ENCODE data around the gene HSPG2. TPM values are rescaled to one million over a fixed set of nuclear protein-coding genes. Genes with fewer than 3 reads are reported as not detected.

Gene HSPG2
- total and polyA plus RNA-seq, 2 donors: 10.2 to 37.3 TPM

DNA sequence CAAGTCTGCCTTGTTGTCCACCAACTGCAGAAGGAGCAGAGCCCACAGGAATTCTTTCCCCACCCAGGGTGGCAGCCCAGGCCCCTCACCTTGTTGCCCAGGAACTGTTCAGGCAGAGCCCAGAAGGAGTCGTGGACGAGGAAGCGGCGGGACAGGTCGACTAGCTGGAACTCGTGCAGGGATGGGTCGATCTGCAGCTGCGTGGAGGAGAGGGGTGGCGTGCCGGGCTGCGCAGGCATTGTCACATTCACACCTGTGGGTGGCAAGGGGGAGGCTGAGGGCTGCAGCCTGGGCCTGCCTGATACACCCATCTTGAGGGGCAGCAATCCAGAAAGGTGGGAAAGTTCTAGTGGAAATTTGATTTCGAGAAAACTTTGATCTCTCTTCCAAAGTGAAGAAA lies 55.9 kb downstream of the HSPG2 start:
- H3K27me3 ChIP-seq (ENCODE audit: control insufficient read depth in 2 of 2, insufficient read depth in 1 of 2, low read length in 1 of 2): no peaks in the 10 kb centered on the region
- no peak for DNase-seq (ENCODE audit: low read depth in 6 of 9, low spot score in 9 of 9)
- H3K4me3 ChIP-seq (ENCODE audit: low read length in 2 of 2): no peak overlapping the region
- H3K4me1 ChIP-seq (ENCODE audit: control insufficient read depth in 2 of 2, insufficient read depth in 2 of 2, low read length in 2 of 2): no peaks in the 10 kb centered on the region
- no peak overlapping the region for H3K27ac ChIP-seq (ENCODE audit: low read depth in 1 of 2, low read length in 1 of 2)
- no peaks in the 10 kb centered on the region for H3K36me3 ChIP-seq (ENCODE audit: control insufficient read depth in 2 of 2, insufficient read depth in 2 of 2, low read length in 1 of 2)
- whole genome bisulfite sequencing: 90% methylated on average over 12 of the region's 12 CpGs
- no peaks in the 10 kb centered on the region for H3K9me3 ChIP-seq (ENCODE audit: control insufficient read depth in 2 of 2, insufficient read depth in 1 of 2, low read length in 1 of 2)

DNA sequence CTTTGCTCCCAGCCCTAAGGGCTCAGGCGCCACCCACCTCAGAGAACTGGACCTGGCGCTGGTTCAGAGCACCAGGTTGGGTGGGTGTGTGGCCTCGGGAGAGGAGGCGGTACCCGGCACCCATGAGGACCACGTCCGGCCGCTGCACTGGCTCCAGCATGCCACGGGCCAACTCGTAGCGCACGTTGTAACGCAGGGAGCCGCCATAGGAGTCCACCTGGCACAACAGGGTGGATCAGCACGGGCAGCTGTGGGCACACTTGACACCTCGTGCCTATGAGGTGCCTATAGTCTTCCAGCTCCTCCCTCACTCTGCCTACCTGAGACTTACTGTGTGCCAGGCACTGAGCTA lies 56.5 kb downstream of the HSPG2 start:
- H3K36me3 ChIP-seq (ENCODE audit: control insufficient read depth in 2 of 2, insufficient read depth in 2 of 2, low read length in 1 of 2): no peaks in the 10 kb centered on the region
- H3K4me1 ChIP-seq (ENCODE audit: control insufficient read depth in 2 of 2, insufficient read depth in 2 of 2, low read length in 2 of 2): no peaks in the 10 kb centered on the region
- H3K9me3 ChIP-seq (ENCODE audit: control insufficient read depth in 2 of 2, insufficient read depth in 1 of 2, low read length in 1 of 2): no peaks in the 10 kb centered on the region
- WGBS: 97% methylated on average over 16 of the region's 16 CpGs
- H3K4me3 ChIP-seq (ENCODE audit: low read length in 2 of 2): no peak overlapping the region
- H3K27ac ChIP-seq (ENCODE audit: low read depth in 1 of 2, low read length in 1 of 2): no peak overlapping the region
- no peak for DNase-seq (ENCODE audit: low read depth in 6 of 9, low spot score in 9 of 9)
- H3K27me3 ChIP-seq (ENCODE audit: control insufficient read depth in 2 of 2, insufficient read depth in 1 of 2, low read length in 1 of 2): no peaks in the 10 kb centered on the region

DNA sequence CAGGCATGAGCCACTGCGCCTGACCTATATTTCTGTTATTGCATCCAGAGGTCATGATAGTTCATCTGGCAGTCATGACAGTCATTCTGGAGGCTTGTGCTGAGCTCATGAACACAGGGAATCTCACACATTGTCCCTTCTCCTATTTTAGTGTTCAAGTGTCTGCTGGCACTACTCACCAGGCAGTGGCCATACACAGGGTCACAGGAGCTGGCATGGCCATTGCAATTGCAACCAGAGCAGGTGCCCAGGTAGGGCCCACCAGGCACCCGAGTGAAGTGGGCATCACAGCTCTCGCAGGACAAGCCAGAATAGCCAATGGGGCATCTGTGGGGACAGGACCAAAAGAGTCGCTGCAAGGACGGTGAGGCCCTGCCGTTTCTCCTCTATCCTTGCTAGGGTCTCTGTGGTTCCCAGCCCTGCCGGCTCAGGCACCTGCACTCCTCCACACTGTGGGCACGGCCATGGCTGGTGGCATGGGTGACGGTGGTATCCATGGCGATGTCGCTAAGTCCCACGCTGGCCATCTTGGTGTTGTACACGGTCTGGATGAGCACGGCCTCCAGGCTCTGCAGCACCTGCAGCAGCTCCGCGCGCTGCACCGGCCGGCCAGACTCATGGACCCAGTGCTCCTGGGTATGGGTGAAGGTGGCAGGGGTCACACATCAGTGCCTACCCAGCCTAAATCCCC lies 57.0 kb downstream of the HSPG2 start:
- no peaks in the 10 kb centered on the region for H3K36me3 ChIP-seq (ENCODE audit: control insufficient read depth in 2 of 2, insufficient read depth in 2 of 2, low read length in 1 of 2)
- no peaks in the 10 kb centered on the region for H3K4me1 ChIP-seq (ENCODE audit: control insufficient read depth in 2 of 2, insufficient read depth in 2 of 2, low read length in 2 of 2)
- H3K27me3 ChIP-seq (ENCODE audit: control insufficient read depth in 2 of 2, insufficient read depth in 1 of 2, low read length in 1 of 2): no peaks in the 10 kb centered on the region
- WGBS: 97% methylated on average over 19 of the region's 19 CpGs
- H3K27ac ChIP-seq (ENCODE audit: low read depth in 1 of 2, low read length in 1 of 2): no peak overlapping the region
- H3K4me3 ChIP-seq (ENCODE audit: low read length in 2 of 2): no peak overlapping the region
- DNase-seq (ENCODE audit: low read depth in 6 of 9, low spot score in 9 of 9): no peak
- H3K9me3 ChIP-seq (ENCODE audit: control insufficient read depth in 2 of 2, insufficient read depth in 1 of 2, low read length in 1 of 2): no peaks in the 10 kb centered on the region

DNA sequence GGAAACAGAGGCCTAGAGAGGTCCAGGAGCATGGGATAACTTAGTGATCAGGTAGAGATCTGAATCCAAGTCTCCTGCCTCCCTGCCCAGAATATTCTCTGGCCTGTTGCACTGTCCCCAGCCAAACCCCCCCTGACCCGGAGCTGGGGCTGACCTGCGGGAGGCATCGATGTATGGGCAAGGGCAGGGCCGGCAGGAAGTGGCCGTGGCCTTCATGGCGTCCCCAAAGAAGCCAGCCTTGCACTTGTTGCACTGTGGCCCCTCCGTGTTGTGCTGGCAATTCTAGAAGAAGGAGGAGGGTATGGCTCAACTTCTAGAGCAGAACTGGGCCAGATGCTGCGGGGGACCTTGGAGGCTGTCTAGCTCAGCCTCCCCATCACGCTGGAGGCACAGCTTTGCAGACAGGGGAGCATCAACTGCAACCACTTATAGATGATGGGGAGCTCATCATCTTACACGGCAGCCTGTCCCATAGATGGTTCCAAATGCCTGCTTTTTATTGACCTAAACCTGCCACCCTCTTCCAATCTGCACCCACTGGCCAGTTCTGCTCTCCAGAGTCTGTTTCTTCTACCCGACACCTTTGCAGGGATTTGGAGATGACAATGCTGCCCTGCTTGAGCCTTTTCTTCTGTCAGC lies 58.2 kb downstream of the HSPG2 start:
- H3K27ac ChIP-seq (ENCODE audit: low read depth in 1 of 2, low read length in 1 of 2): no peak overlapping the region
- no peaks in the 10 kb centered on the region for H3K9me3 ChIP-seq (ENCODE audit: control insufficient read depth in 2 of 2, insufficient read depth in 1 of 2, low read length in 1 of 2)
- no peaks in the 10 kb centered on the region for H3K4me1 ChIP-seq (ENCODE audit: control insufficient read depth in 2 of 2, insufficient read depth in 2 of 2, low read length in 2 of 2)
- WGBS: 96% methylated on average over 11 of the region's 11 CpGs
- no peaks in the 10 kb centered on the region for H3K27me3 ChIP-seq (ENCODE audit: control insufficient read depth in 2 of 2, insufficient read depth in 1 of 2, low read length in 1 of 2)
- no peaks in the 10 kb centered on the region for H3K36me3 ChIP-seq (ENCODE audit: control insufficient read depth in 2 of 2, insufficient read depth in 2 of 2, low read length in 1 of 2)
- no peak overlapping the region for H3K4me3 ChIP-seq (ENCODE audit: low read length in 2 of 2)
- DNase-seq (ENCODE audit: low read depth in 6 of 9, low spot score in 9 of 9): no peak

DNA sequence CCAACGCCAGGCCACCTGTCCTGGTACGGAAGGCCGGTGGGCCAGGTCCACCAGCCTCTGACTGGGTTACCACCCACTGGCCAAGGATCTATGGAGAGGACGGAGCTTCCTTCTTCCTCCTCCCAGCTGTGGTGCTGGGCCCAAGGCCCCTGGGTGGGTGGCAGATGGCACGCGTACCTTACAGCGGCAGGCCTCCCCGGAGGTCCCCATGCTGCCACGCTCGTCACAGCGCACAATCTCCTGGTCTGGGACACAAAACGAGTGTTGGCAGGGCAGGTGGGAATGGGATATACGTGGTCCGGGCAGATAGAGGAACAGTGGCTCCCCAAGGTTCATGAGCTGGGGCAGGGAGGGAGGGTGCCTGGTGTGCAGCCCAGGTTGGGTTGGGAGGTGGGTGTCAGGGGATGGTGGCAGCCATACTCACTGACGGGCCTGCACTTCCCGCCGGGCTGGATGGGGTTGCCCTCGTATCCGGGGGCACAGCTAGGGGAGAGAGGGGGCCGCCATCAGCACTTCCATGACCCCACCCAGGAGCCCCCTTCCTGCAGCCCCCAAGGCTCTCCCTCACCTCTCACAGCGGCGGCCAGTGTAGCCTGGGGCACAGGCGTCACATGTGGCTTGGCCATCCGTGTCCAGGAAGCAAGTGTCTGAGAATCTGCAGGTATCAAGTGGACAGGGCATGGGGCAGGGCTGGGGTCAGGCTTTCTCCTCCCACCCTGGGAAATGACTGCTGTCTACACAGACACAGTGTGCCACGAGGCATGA lies 58.9 kb downstream of the HSPG2 start:
- WGBS: 96% methylated on average over 25 of the region's 25 CpGs
- no peaks in the 10 kb centered on the region for H3K4me1 ChIP-seq (ENCODE audit: control insufficient read depth in 2 of 2, insufficient read depth in 2 of 2, low read length in 2 of 2)
- no peak overlapping the region for H3K4me3 ChIP-seq (ENCODE audit: low read length in 2 of 2)
- H3K9me3 ChIP-seq (ENCODE audit: control insufficient read depth in 2 of 2, insufficient read depth in 1 of 2, low read length in 1 of 2): no peaks in the 10 kb centered on the region
- H3K27ac ChIP-seq (ENCODE audit: low read depth in 1 of 2, low read length in 1 of 2): no peak overlapping the region
- no peaks in the 10 kb centered on the region for H3K36me3 ChIP-seq (ENCODE audit: control insufficient read depth in 2 of 2, insufficient read depth in 2 of 2, low read length in 1 of 2)
- DNase-seq (ENCODE audit: low read depth in 6 of 9, low spot score in 9 of 9): no peak
- no peaks in the 10 kb centered on the region for H3K27me3 ChIP-seq (ENCODE audit: control insufficient read depth in 2 of 2, insufficient read depth in 1 of 2, low read length in 1 of 2)

DNA sequence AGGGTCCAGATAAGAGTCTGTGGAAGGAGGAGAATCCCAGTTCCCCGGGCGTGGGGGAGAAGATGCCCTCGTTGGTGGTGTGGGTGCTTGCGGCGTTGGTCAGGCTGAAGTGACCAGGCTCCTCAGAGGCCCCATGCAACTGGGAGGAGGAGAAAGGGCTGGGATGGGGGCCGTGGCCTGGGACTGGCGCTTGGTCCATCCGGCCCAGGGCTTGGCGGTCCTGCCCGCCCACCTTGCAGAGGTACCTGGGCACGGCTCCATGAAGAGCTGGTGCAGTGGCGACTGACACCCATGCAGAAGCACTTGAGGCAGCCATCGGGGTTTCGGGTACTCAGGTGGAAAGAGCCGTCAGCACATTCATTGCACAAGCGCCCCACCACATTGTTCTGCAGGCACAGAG lies 60.8 kb downstream of the HSPG2 start:
- DNase-seq (ENCODE audit: low read depth in 6 of 9, low spot score in 9 of 9): no peak
- Histone ChIP-seq H3K27ac (ENCODE audit: low read depth in 1 of 2, low read length in 1 of 2) (no peak overlapping the region), H3K36me3 (ENCODE audit: control insufficient read depth in 2 of 2, insufficient read depth in 2 of 2, low read length in 1 of 2) (no peaks in the 10 kb centered on the region), H3K9me3 (ENCODE audit: control insufficient read depth in 2 of 2, insufficient read depth in 1 of 2, low read length in 1 of 2) (no peaks in the 10 kb centered on the region), H3K4me3 (ENCODE audit: low read length in 2 of 2) (no peak overlapping the region), H3K27me3 (ENCODE audit: control insufficient read depth in 2 of 2, insufficient read depth in 1 of 2, low read length in 1 of 2) (no peaks in the 10 kb centered on the region), H3K4me1 (ENCODE audit: control insufficient read depth in 2 of 2, insufficient read depth in 2 of 2, low read length in 2 of 2) (no peaks in the 10 kb centered on the region)
- 97% methylated on average over 16 of the region's 16 CpGs for WGBS

DNA sequence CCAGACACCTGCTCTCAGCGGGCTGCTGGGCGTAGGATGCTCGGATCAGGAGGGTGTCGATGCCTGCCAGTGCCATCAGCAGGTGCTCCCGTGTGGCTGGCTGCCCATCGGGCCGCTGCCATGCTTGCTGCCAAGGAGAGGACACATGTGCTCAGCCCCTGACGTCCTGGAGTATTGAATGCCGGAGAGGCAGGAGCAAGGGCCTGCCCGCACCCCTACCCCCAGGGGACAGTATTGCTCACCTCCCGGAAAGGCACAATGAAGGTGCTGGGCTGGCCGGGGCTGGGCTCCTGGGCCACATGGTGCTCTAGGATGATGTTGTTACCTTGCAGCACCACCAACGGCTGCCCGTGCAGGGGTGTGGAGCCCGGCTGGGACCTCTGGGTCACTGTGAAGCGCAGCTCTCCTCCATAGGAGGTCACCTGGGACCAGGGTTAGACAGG lies 61.5 kb downstream of the HSPG2 start:
- no peak overlapping the region for H3K27ac ChIP-seq (ENCODE audit: low read depth in 1 of 2, low read length in 1 of 2)
- H3K27me3 ChIP-seq (ENCODE audit: control insufficient read depth in 2 of 2, insufficient read depth in 1 of 2, low read length in 1 of 2): no peaks in the 10 kb centered on the region

DNA sequence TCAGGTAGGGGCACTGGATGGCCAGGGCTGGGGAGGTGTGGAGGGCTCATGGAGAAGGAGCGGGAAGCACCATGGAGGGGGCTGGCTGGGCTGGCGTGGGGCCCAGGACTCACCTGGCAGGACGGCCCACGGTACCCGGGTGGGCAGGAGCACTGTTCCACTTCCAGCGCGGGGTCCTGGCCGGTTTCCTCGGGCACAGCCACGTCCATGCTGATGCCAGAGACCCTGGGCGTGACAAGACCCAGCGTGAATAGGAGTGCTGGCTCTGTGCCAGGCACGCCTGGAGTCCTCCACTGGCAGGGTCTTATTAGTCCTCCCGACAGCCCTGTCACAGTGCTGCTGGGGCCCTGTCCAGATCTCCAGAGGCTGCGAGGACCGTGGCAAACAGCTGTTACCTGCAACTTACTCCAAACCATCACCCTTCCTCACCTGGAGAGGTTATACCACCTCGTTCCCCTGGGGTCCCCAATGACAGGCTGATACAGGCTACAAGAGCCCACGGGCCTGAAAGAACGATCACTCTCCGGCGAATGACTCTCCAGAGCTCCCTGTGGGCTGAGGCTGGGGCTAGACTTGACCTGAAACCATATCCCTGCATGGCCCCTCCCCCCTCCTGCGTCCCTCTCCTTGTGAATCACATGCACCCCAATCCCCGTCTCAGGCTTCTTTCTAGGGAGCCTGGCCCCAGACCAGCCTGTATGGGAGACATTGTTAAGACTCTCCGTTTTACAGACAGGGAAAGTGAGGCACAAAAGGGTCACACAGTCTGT lies 62.1 kb downstream of the HSPG2 start:
- DNase-seq (ENCODE audit: low read depth in 6 of 9, low spot score in 9 of 9): no peak
- WGBS: 96% methylated on average over 24 of the region's 24 CpGs
- H3K27ac ChIP-seq (ENCODE audit: low read depth in 1 of 2, low read length in 1 of 2): no peak overlapping the region

More for the DNA sequence above, 61.5 kb downstream of the HSPG2 start:
- Histone ChIP-seq H3K4me3 (ENCODE audit: low read length in 2 of 2) (no peak overlapping the region), H3K36me3 (ENCODE audit: control insufficient read depth in 2 of 2, insufficient read depth in 2 of 2, low read length in 1 of 2) (no peaks in the 10 kb centered on the region), H3K9me3 (ENCODE audit: control insufficient read depth in 2 of 2, insufficient read depth in 1 of 2, low read length in 1 of 2) (no peaks in the 10 kb centered on the region), H3K4me1 (ENCODE audit: control insufficient read depth in 2 of 2, insufficient read depth in 2 of 2, low read length in 2 of 2) (no peaks in the 10 kb centered on the region)
- WGBS: 97% methylated on average over 16 of the region's 16 CpGs
- DNase-seq (ENCODE audit: low read depth in 6 of 9, low spot score in 9 of 9): no peak

DNA sequence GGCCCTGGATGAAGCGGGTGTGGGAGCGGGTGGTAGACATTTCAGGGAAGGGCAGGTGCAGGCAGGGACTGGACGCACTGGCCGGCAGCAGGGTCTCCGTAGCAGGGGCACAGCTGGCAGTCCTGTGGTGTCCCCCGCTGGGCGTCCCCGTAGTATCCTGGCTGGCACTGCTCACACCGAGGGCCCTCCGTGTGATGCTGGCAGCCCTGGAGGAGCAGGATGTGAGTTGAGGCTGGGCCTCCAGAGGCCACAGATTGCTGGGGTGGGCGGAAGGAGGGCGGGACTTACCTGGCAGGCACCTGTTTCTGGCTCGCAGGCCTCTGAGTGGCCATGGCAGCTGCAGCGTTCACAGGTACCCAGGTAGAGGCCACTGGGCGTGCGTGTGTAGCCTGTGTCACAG lies 62.8 kb downstream of the HSPG2 start:
- Histone ChIP-seq H3K9me3 (ENCODE audit: control insufficient read depth in 2 of 2, insufficient read depth in 1 of 2, low read length in 1 of 2) (no peaks in the 10 kb centered on the region), H3K36me3 (ENCODE audit: control insufficient read depth in 2 of 2, insufficient read depth in 2 of 2, low read length in 1 of 2) (no peaks in the 10 kb centered on the region), H3K4me1 (ENCODE audit: control insufficient read depth in 2 of 2, insufficient read depth in 2 of 2, low read length in 2 of 2) (no peaks in the 10 kb centered on the region), H3K4me3 (ENCODE audit: low read length in 2 of 2) (no peak overlapping the region), H3K27ac (ENCODE audit: low read depth in 1 of 2, low read length in 1 of 2) (no peak overlapping the region), H3K27me3 (ENCODE audit: control insufficient read depth in 2 of 2, insufficient read depth in 1 of 2, low read length in 1 of 2) (no peaks in the 10 kb centered on the region)
- DNase-seq (ENCODE audit: low read depth in 6 of 9, low spot score in 9 of 9): no peak
- WGBS: 96% methylated on average over 16 of the region's 16 CpGs

More for the DNA sequence above, 62.1 kb downstream of the HSPG2 start:
- Histone ChIP-seq H3K4me1 (ENCODE audit: control insufficient read depth in 2 of 2, insufficient read depth in 2 of 2, low read length in 2 of 2) (no peaks in the 10 kb centered on the region), H3K4me3 (ENCODE audit: low read length in 2 of 2) (no peak overlapping the region), H3K9me3 (ENCODE audit: control insufficient read depth in 2 of 2, insufficient read depth in 1 of 2, low read length in 1 of 2) (no peaks in the 10 kb centered on the region), H3K36me3 (ENCODE audit: control insufficient read depth in 2 of 2, insufficient read depth in 2 of 2, low read length in 1 of 2) (no peaks in the 10 kb centered on the region), H3K27me3 (ENCODE audit: control insufficient read depth in 2 of 2, insufficient read depth in 1 of 2, low read length in 1 of 2) (no peaks in the 10 kb centered on the region)
